ENCODE data around the gene HBQ1.
"Not testable (repeated sequence)": the region's sequence is repeated elsewhere in the genome, so short reads cannot be mapped to it uniquely, and the experiment has no call there.

Gene HBQ1

GRCh38 chr16:176006-176405, 4.3 kb upstream of the HBQ1 start:
- DNase-seq (ENCODE audit: low read depth in 2 of 2) = not testable (repeated sequence)

GRCh38 chr16:176477-177382, 3.5 kb upstream of the HBQ1 start, which contains the start of gene HBA1:
Gene HBA1 (plus strand): TSS chr16:176680. CDS start chr16:176717, 37 bp downstream.
- not testable (repeated sequence) for DNase-seq (ENCODE audit: low read depth in 2 of 2)

- DNase-seq (ENCODE audit: low read depth in 2 of 2) = no peak
These were observed 2.9 kb upstream of the HBQ1 start for GRCh38 chr16:177394-177822.

- DNase-seq (ENCODE audit: low read depth in 2 of 2) = no peak
These were observed 2.1 kb upstream of the HBQ1 start for GRCh38 chr16:177981-178667.

- DNase-seq (ENCODE audit: low read depth in 2 of 2) = no peak
These were observed 1.6 kb upstream of the HBQ1 start for GRCh38 chr16:178668-179015.

GRCh38 chr16:179211-180092, 807 bp upstream of the HBQ1 start:
- no peak for DNase-seq (ENCODE audit: low read depth in 2 of 2)

GRCh38 chr16:180681-181564, 664 bp downstream of the HBQ1 start:
- peak; percentile 66 to 73 for DNase-seq (ENCODE audit: low read depth in 2 of 2)

GRCh38 chr16:181565-182021, 1.3 kb downstream of the HBQ1 start:
- DNase-seq (ENCODE audit: low read depth in 2 of 2) = no peak

- no peak for DNase-seq (ENCODE audit: low read depth in 2 of 2)
These were observed 2.7 kb downstream of the HBQ1 start for GRCh38 chr16:183005-183404.

GRCh38 chr16:185213-185612, 5.0 kb downstream of the HBQ1 start:
- DNase-seq (ENCODE audit: low read depth in 2 of 2) = no peak

- no peak for DNase-seq (ENCODE audit: low read depth in 2 of 2)
These were observed 5.4 kb downstream of the HBQ1 start for GRCh38 chr16:185691-186090.

GRCh38 chr16:187330-187729, 7.1 kb downstream of the HBQ1 start:
- DNase-seq (ENCODE audit: low read depth in 2 of 2) = no peak

GRCh38 chr16:188674-189073, 8.4 kb downstream of the HBQ1 start:
- no peak for DNase-seq (ENCODE audit: low read depth in 2 of 2)

GRCh38 chr16:189604-190186, 9.4 kb downstream of the HBQ1 start:
- DNase-seq (ENCODE audit: low read depth in 2 of 2) = no peak

- DNase-seq (ENCODE audit: low read depth in 2 of 2) = no peak
These were observed 11.6 kb downstream of the HBQ1 start for GRCh38 chr16:191831-192230.

- DNase-seq (ENCODE audit: low read depth in 2 of 2) = no peak
These were observed 12.4 kb downstream of the HBQ1 start for GRCh38 chr16:192686-193085.

GRCh38 chr16:193441-193840, 13.2 kb downstream of the HBQ1 start:
- no peak for DNase-seq (ENCODE audit: low read depth in 2 of 2)

- DNase-seq (ENCODE audit: low read depth in 2 of 2) = no peak
These were observed 14.3 kb downstream of the HBQ1 start for GRCh38 chr16:194516-194915.

- DNase-seq (ENCODE audit: low read depth in 2 of 2) = no peak
These were observed 20.1 kb downstream of the HBQ1 start for GRCh38 chr16:200388-200787.

- DNase-seq (ENCODE audit: low read depth in 2 of 2) = no peak
These were observed 23.0 kb downstream of the HBQ1 start for GRCh38 chr16:203246-203645.

- not testable (repeated sequence) for DNase-seq (ENCODE audit: low read depth in 2 of 2)
These were observed 23.8 kb downstream of the HBQ1 start for GRCh38 chr16:204046-204445.
